K562 (cell line): ENCODE results near the gene RTL10. TPM values are rescaled to one million over a fixed set of nuclear protein-coding genes. Genes with fewer than 3 reads are reported as not detected.

Experiments
- FOXK2 ChIP-seq, 2 experiments: fragments of 450-650 bp; IDR thresholded peaks in 1 of 2; conservative IDR thresholded peaks in 1 of 2; 2 replicates each; pipeline ENCODE4 v1.6.1; 2016; ENCODE audit warnings: low read depth in 2 of 2, mild to moderate bottlenecking in 1 of 2
- GATAD2B ChIP-seq: fragments of 450-650 bp; IDR thresholded peaks from 2 replicates; pipeline ENCODE4 v1.6.1; 2017; ENCODE audit warnings: mild to moderate bottlenecking, borderline replicate concordance
- JUNB ChIP-seq: fragments of 450-650 bp; formaldehyde crosslinking; conservative IDR thresholded peaks from 2 replicates; pipeline ENCODE4 v1.4.0; 2020; ENCODE audit warnings: mild to moderate bottlenecking
- MCM2 ChIP-seq: fragments of 450-650 bp; IDR thresholded peaks from 2 replicates; pipeline ENCODE4 v1.6.1; 2017; ENCODE audit warnings: low read depth, mild to moderate bottlenecking
- SIN3B ChIP-seq: fragments of 450-650 bp; IDR thresholded peaks from 2 replicates; pipeline ENCODE4 v1.6.1; 2017; ENCODE audit warnings: low read depth, mild to moderate bottlenecking, moderate library complexity
- THRAP3 ChIP-seq: fragments of 450-650 bp; IDR thresholded peaks from 2 replicates; pipeline ENCODE4 v1.6.1; 2016; ENCODE audit warnings: mild to moderate bottlenecking, inconsistent platforms, borderline replicate concordance
- polyA plus RNA-seq, 8 experiments: library from polyadenylated mRNA; depleted of rRNA in 4 of 8; stranded (reverse) in 5 of 8; unstranded in 3 of 8; fragments of >200 nt; fragmentation: Nextera tagmentation in 2 of 8; fragmentation: Illumina TruSeq in 1 of 8; extraction: Ambion mirVana in 2 of 8; extraction: Trizol in 1 of 8; gene quantifications; 2 replicates each; pipeline versions ENCODE4 v1.2.1 to v1.2.3, GENCODE V29; 2011 to 2014; ENCODE audit warnings: inconsistent platforms in 1 of 8, missing spikeins in 1 of 8
- total RNA-seq, 7 experiments: library from RNA; depleted of rRNA in 6 of 7; stranded (reverse); fragments of >200 nt in 6 of 7; fragmentation: Illumina TruSeq in 2 of 7; extraction: Trizol in 2 of 7; gene quantifications; 2 replicates each; pipeline versions ENCODE4 v1.2.1 to v1.2.3, GENCODE V29; 2011 to 2021; ENCODE audit warnings: low replicate concordance in 1 of 7
- TF ChIP-seq, protein P1 (sequence below), 2 experiments: IDR thresholded peaks in 1 of 2; conservative IDR thresholded peaks in 1 of 2; 2 replicates each; pipeline ENCODE4 v1.6.1; 2016; ENCODE audit warnings: low read depth in 2 of 2, mild to moderate bottlenecking in 1 of 2, missing compliant biosample characterization in 1 of 2, missing genetic modification characterization in 1 of 2, moderate library complexity in 1 of 2
- TF ChIP-seq, protein P2 (sequence below): IDR thresholded peaks from 3 replicates; pipeline ENCODE4 v1.6.1; 2011; ENCODE audit warnings: borderline replicate concordance, mild to moderate bottlenecking; ENCODE audit not compliant: insufficient read length, insufficient read depth
- TF ChIP-seq, protein P3 (sequence below): fragments of 450-650 bp; IDR thresholded peaks from 2 replicates; pipeline ENCODE4 v1.6.1; 2016; ENCODE audit warnings: low read depth, mild to moderate bottlenecking, moderate library complexity

The RTL10 gene
- total and polyA plus RNA-seq, 9 of the 15 experiments (the other 6 are each of a cell fraction or from before 2014, with no cell fraction given): 19.8 to 75.5 (median 32.5) TPM

DNA sequence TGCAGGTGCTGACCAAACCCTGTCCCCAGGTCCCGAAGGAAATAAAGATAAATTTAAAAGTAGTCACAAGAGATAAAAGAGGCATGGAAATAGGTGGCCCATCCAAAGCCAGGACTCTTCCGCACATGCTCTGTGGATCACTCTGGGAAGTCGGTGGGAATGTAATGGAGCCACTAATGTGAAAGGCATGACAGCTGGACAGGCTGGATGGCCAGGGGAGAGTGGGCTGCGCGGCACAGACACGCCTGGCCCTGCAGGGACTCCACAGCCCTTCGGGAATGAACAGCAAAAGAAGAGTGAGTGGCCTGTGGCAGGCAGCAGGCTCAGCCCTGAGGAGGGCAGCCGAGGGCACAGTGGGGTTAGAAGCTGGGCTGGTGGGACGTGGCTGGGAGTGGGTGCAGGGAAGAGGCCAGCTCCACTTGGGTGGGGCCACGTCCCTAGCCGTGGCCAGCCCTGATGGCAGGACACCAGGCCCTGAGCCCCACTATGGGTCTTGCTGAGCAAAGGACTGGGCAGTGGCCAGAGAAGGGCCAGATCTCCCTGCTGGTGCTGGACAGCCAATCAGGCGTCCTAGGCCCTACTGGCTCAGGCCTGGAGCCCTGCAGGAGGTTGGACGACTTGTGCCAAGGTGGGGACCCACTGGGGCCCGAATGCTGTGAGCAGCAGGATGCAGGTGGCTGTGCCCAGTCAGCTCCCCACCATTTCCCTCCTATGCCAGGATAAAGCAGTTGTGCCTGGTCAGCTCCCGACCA, 31.3 kb upstream of the RTL10 start (continued):
- TF ChIP-seq THRAP3 (no peak), MCM2 (no peak), GATAD2B (no peak), JUNB (CRISPR knock-in tag) (peak; percentile 23; the same call in 1 of the 2 replicates), FOXK2 (conservative IDR thresholded peaks at IDR 0.05 in 1 of 2, IDR thresholded peaks at IDR 0.05 in 1 of 2; ENCODE audit: low read depth in 2 of 2) (no peak), SIN3B (0 out of 2 replicates have a peak, but pooled peaks have one; percentile 16)
- TF ChIP-seq, protein P1, sequence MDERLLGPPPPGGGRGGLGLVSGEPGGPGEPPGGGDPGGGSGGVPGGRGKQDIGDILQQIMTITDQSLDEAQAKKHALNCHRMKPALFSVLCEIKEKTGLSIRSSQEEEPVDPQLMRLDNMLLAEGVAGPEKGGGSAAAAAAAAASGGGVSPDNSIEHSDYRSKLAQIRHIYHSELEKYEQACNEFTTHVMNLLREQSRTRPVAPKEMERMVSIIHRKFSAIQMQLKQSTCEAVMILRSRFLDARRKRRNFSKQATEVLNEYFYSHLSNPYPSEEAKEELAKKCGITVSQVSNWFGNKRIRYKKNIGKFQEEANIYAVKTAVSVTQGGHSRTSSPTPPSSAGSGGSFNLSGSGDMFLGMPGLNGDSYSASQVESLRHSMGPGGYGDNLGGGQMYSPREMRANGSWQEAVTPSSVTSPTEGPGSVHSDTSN (CRISPR knock-in tag; IDR thresholded peaks at IDR 0.05; ENCODE audit: low read depth): no peak
- TF ChIP-seq, protein P1 (tag; conservative IDR thresholded peaks at IDR 0.05; ENCODE audit: low read depth): no peak
- TF ChIP-seq, protein P2, sequence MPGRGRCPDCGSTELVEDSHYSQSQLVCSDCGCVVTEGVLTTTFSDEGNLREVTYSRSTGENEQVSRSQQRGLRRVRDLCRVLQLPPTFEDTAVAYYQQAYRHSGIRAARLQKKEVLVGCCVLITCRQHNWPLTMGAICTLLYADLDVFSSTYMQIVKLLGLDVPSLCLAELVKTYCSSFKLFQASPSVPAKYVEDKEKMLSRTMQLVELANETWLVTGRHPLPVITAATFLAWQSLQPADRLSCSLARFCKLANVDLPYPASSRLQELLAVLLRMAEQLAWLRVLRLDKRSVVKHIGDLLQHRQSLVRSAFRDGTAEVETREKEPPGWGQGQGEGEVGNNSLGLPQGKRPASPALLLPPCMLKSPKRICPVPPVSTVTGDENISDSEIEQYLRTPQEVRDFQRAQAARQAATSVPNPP: no peak
- TF ChIP-seq, protein P3, sequence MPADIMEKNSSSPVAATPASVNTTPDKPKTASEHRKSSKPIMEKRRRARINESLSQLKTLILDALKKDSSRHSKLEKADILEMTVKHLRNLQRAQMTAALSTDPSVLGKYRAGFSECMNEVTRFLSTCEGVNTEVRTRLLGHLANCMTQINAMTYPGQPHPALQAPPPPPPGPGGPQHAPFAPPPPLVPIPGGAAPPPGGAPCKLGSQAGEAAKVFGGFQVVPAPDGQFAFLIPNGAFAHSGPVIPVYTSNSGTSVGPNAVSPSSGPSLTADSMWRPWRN: no peak
- TF ChIP-seq, all 486 proteins: peak for 25
